ENCODE data around the gene OR52A1. TPM values are rescaled to one million over a fixed set of nuclear protein-coding genes. Genes with fewer than 3 reads are reported as not detected.

Gene OR52A1
- total and polyA plus RNA-seq, 2 of the 8 experiments (the other 6 are each of a cell fraction or from before 2014, with no cell fraction given), result 5.9 to 12.2 TPM

DNA sequence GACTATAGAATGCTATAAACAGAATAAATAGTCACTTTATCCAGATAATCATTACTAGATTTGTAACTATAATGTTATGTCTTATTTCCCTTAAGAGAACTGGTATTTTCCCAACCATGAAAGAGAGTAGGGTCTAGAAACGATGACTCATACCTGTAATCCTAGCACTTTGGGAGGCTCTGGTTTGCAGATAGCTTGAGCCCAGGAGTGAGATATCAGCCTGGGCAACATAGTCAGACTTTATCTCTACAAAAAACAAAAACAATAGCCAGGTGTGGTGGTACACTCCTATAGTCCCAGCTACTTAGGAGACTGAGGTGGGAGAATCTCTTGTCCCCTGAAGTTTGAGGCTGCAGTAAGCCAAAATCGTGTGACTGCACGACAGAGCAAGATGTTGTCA is 47.3 kb downstream of the OR52A1 start (continued):
- no peak for TF ChIP-seq BACH1 (IDR thresholded peaks at IDR 0.05; ENCODE audit: low read length)
- no peak for TF ChIP-seq KDM5A (IDR thresholded peaks at IDR 0.05; ENCODE audit: low read length)
- no peak for TF ChIP-seq TBP (IDR thresholded peaks at IDR 0.05; ENCODE audit: low read depth, low read length)
- no peak for TF ChIP-seq SIX5 (IDR thresholded peaks at IDR 0.05; ENCODE audit: low read depth, low read length)
- no peak for TF ChIP-seq NRF1 (IDR thresholded peaks at IDR 0.05; ENCODE audit: low read depth, low read length)
